ENCODE measurements around the gene IFNG-AS1. TPM values are rescaled to one million over a fixed set of nuclear protein-coding genes. Genes with fewer than 3 reads are reported as not detected.

The IFNG-AS1 gene
- total and polyA plus RNA-seq, 12 donors = 0.13 to 1.7 (median 0.46) TPM; not detected in 4

- Histone ChIP-seq H3K27me3 (no peaks in the 10 kb centered on the region), H3K4me1 (no peaks in the 10 kb centered on the region), H3K9me3 (peaks cover 0 to 4% (median 0%) of the 10 kb centered on the region in 11 donors), H3K4me3 (no peak overlapping the region), H3K36me3 (no peaks in the 10 kb centered on the region), H3K27ac (no peak overlapping the region)
- ATAC-seq = no peak
- intact Hi-C loops (cut with DNase I) = loop anchor here in 4 of 10 donors (10.0 kb wide), 3 partner anchors 176 to 266 kb away; partner anchors contain the start of gene IL26 (in 1 of the 4)
- 82 to 85% methylated on average over 1 of the region's 1 CpG for WGBS, 2 donors
- TF ChIP-seq CTCF (IDR thresholded peaks at IDR 0.05) = no peak
- no peak for DNase-seq
Observed at GRCh38 chr12:68048648-68049297, 59.5 kb downstream of the IFNG-AS1 start.

- Histone ChIP-seq H3K4me3 (no peak overlapping the region), H3K4me1 (no peaks in the 10 kb centered on the region), H3K9me3 (peaks cover 0 to 55% (median 20%) of the 10 kb centered on the region in 11 donors), H3K27ac (no peak overlapping the region), H3K27me3 (no peaks in the 10 kb centered on the region), H3K36me3 (no peaks in the 10 kb centered on the region)
- no peak for ATAC-seq
- intact Hi-C loops (cut with DNase I) = no loop called here
- WGBS, 2 donors = 83 to 84% methylated on average over 2 of the region's 2 CpGs
- DNase-seq = no peak
- TF ChIP-seq CTCF (IDR thresholded peaks at IDR 0.05) = no peak
Observed at GRCh38 chr12:68056300-68056699, 67.1 kb downstream of the IFNG-AS1 start.

GRCh38 chr12:68063900-68064590 lies 74.8 kb downstream of the IFNG-AS1 start:
- Histone ChIP-seq H3K36me3 (no peaks in the 10 kb centered on the region), H3K27ac (no peak overlapping the region), H3K27me3 (no peaks in the 10 kb centered on the region), H3K4me1 (no peaks in the 10 kb centered on the region), H3K9me3 (peaks cover 0 to 45% (median 6%) of the 10 kb centered on the region in 11 donors), H3K4me3 (no peak overlapping the region)
- no peak for TF ChIP-seq CTCF (IDR thresholded peaks at IDR 0.05)
- ATAC-seq (no peak), DNase-seq (no peak)
- intact Hi-C loops (cut with DNase I) = no loop called here
- WGBS, 2 donors = 76 to 78% methylated on average over 6 of the region's 6 CpGs

GRCh38 chr12:68065163-68065562 lies 75.9 kb downstream of the IFNG-AS1 start:
- Histone ChIP-seq H3K27ac (no peak overlapping the region), H3K27me3 (no peaks in the 10 kb centered on the region), H3K4me1 (no peaks in the 10 kb centered on the region), H3K36me3 (no peaks in the 10 kb centered on the region), H3K9me3 (peaks cover 0 to 33% (median 5%) of the 10 kb centered on the region in 11 donors), H3K4me3 (no peak overlapping the region)
- 85 to 100% methylated on average over 1 of the region's 1 CpG for WGBS, 2 donors
- no peak for DNase-seq
- ATAC-seq = no peak
- TF ChIP-seq CTCF (IDR thresholded peaks at IDR 0.05) = no peak
- intact Hi-C loops (cut with DNase I) = no loop called here

Measured in heart right ventricle (tissue), 16 donors.